ENCODE results near the gene STUM.
"Not testable (repeated sequence)": the region's sequence is repeated elsewhere in the genome, so short reads cannot be mapped to it uniquely, and the experiment has no call there.

Gene STUM

GRCh38 chr1:226628612-226629155 lies 80.1 kb downstream of the STUM start:
- DNase-seq, result no peak

DNA sequence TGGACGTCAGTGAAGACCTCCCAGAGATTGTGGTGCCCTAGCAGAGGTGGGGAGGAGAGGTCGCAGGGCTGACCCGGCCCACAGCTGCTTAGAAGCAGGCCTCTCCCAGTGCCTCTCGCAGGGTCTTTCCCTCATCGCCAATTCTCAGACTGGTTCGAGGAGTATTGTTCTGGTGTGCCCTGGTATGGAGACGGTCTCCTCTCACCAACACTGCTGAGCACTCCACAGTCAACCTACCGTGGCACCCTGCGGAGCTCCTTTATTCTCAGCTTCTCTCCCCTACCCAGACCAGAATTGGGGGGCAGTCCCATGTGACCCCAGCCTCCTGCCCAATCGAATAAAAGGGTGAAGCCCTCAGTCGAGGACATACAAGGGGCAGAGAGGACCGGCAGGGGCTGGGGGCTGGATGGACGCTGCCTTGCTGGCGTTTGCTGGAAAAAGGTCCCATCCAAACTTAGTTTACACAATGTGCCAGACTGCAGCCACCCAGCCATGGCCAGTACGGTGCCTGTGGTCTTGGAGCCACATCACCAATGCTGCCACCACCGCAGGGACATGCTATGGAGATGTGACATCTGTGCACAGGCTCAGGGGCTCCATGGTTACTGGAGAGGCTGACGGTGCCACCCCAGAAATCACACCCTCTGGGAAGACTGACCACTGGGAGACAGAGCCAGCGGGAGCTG lies 80.8 kb downstream of the STUM start:
- no peak for DNase-seq

DNA sequence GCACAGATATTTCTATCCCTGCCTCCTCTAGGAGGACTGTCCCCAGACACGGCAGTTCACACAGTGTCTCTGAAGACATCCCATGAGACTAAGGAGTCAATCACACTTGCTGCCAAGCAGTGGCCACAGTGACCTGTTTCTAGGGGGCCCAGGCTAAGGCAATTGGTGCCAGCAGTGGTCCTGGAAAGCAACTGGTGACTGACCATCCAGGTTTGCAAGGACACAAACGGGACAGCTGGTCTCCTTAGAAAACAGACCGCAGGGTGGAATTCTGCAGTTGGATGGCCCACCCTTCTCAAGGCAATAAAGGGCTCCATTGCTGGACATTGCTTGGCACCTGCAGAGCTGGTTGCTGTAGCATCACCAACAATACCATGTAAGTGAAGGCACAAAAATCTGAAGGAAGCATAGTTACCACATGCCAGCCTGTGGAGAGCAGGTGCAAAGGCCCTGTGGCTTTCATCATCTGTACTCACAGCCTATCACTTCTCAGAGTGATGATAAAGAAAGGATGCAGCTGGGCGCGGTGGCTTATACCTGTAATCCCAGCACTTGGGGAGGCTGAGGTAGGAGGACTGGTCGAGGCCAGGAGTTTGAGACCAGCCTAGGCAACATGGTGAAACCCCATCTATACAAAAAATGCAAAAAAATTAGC lies 81.5 kb downstream of the STUM start:
- DNase-seq, result no peak

- DNase-seq, result no peak
These were observed 82.0 kb downstream of the STUM start for GRCh38 chr1:226630592-226630991.

DNA sequence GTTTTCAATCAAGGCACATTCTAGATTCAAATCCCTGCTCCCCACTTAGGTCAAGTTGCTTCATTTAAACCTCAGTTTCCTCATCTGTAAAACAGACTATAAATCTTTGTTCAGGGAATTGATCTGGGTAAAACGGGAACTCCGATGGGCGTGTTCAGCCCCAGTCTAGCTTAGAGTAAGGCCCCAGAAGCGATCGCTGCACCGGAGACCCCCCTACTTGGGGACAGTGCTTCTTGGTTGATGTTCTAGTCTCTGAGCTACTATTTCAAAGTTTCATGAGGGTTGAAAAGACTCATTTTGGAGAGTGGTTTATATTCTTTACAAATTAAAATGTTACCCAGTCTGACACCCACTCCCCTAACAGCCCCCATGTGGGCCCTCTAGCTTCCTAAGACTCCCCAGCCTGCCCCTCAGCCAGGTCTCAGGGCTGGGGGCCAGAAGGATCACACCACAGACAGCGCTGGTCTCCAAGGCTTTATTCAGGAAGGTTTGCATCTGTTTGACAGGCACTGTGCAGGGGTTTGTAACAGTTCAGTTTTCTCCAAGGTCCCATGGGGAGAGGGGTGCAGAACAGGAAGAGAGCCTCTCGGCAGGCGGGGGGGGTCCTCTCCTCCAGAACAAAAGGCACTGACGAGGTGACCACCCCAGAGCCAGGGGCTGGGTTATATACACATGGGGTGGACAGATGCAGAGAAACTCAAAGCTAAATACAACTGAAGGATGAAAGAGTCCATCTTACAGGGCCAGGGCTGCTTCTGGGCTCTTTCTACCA lies 82.9 kb downstream of the STUM start:
- DNase-seq, result no peak

- DNase-seq, result no peak
These were observed 83.8 kb downstream of the STUM start for GRCh38 chr1:226632169-226632879.

- DNase-seq, result no peak
These were observed 84.4 kb downstream of the STUM start for GRCh38 chr1:226632922-226633351.

DNA sequence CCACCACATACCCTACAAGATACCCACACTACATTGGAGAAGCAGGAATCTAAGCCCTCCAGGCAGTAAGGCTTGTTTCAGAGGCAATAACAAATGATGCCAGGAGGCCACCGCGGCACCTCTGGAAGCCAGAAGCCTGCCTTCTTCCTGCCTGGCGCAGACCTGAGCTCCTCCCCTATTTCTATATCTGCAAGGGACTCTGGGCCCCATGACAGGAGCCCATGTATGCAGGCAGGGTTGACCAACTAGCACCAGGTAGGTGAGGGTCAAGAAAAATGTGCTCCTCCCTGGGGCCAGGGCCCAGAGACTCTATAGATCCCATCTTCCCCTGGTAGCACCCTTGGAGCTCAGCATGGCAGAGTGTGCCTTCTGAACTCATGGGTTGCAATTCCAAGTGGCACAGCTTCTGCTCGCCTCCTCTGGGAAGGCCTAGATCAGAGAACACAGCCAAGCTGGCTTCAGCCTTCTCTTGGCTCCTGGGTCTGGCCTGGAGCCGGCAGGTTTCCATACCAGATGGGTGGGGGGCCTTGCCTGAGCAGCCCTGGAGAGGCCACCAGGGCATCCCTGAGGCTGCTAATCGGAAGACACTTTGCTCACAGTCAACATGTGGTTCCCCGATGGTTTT lies 85.1 kb downstream of the STUM start:
- DNase-seq, result no peak

- DNase-seq, result no peak
These were observed 85.6 kb downstream of the STUM start for GRCh38 chr1:226634166-226634588.

- DNase-seq, result no peak
These were observed 86.2 kb downstream of the STUM start for GRCh38 chr1:226634611-226635246.

DNA sequence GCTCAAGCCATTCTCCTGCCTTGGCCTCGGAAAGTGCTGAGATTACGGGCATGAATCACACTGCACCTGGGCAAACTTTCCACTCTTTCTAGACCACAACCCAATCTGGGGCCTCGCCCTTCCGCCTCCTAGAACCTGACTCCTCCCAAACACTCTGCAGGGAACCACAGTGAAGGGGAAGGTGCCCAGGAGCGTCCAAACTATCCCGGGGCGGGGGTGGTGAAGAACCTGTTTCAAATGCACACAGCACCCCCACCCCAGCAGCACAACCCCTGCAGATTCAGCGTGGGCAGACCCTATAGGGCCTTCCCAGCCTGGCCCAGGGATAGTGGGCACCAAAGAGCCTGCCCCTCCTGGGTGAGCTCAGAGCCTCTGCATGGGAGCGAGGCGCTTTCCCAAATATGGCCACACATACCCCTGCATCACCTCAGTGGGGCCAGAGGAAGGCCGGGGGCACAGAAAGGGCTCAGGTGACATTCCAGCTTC lies 86.9 kb downstream of the STUM start:
- DNase-seq, result no peak

DNA sequence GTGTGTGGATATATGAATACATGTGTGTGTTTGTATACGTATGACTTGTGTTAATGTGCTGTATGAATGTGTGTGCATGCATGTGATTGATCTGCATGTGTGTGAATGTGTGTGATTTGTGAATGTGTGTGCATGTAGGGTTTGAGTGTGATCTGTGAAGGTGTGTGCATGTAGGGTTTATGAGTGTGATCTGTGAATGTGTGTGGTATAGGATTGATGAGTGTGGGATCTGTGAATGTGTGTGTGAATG lies 88.2 kb downstream of the STUM start:
- no peak for DNase-seq

DNA sequence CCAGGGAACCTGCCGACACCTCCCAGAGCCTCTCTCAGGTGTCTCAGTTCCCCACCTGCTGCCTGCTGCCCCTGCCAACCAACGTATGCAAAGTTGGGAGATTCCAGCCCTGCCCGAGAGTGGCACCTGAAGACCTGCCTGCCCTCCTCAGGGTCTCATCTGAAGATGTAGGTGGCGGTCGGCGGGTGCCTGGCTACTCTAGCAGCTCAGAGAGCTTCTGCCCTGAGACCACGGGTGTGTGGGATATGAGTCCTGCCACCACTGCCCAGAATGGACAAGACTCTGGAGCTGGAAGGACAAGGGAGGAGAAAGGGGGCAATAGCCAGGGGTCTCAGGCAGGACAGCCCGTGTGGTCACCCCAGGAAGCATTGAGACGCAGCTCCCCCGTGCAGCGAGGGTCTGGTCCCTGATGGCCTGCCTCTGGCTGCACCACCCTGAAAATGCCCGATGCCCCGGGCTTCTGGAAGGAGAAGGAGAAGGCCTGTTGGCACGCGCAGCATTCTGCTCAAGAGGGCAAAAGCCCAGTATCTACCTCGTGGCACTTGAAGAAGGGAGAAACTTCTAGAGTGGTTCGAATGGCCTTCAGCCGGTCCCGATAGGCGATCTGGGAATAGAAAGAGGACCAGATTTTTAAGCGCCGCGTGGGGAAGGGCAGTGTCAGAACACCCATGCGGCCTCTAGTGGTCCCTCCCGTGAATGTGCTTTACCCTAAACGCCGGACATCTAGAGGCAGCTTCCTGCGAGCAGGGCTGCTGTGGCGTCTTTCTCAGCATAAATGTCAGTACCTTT lies 88.8 kb downstream of the STUM start:
- no peak for DNase-seq

DNA sequence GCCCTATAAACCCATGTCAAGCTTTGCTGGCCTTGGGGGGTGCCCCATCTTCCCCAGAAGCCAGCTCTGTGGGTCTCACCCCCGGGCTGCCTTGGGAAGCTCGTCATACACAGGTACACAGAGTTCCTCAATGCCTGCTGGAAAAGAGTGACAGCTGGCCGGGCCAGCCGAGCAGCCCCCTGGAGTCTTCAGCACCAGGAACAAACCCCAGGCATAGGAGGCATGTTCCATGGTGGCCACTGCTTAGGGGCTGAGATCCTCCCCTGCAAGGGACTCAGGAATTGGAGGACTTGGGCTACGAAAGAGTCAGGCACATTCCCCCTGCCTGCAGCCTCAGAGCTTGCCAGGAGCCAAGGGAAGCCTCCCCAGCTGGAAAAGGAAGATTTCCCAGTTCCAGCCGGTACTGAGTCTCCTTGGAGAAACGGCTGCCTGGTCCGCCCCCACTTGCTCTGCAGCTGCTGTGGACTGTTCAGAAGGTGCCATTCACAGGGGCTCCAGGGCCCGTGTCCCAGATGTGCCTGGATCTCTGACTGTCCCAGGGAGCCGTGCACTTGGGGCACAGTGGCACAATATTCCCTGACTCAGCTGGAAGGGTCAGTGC lies 89.5 kb downstream of the STUM start:
- no peak for DNase-seq

DNA sequence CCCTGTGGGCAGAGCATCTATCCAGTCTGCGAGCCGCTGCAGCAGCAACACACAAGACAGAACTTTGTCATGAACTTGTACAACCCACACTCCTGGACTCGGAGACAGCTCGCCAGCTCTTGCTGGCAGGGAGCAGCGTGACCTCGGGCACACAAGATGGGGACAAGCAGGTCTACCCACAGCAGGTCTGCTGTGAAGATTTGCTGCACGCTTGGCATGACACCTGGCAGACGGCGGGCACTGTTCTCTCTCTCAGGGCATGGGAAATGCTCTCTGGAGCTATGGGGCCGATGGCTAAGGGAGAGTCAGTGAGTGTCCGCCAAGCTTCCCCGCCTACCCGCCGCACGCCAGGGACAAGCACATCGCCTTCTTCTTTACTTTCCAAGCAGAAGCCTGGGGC lies 90.0 kb downstream of the STUM start:
- no peak for DNase-seq

DNA sequence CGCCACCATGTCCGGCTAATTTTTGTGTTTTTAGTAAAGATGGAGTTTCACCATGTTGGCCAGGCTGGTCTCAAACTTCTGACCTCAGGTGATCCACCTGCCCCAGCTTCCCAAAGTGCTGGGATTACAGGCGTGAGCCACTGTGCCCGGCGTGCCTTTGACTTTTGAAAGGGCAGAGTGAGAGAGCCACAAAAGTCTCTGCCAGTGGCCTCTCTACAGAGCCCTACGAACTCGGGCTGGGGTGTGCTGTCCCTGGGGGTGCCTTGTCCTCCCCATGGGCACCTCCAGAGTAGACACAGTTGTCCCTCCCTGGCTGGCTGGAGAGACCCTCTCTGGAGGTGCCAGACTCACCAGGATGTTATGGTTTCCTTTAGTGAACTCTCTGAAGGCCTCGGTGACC lies 90.6 kb downstream of the STUM start:
- not testable (repeated sequence) for DNase-seq

GRCh38 chr1:226639631-226640061 lies 91.1 kb downstream of the STUM start:
- DNase-seq, result no peak

DNA sequence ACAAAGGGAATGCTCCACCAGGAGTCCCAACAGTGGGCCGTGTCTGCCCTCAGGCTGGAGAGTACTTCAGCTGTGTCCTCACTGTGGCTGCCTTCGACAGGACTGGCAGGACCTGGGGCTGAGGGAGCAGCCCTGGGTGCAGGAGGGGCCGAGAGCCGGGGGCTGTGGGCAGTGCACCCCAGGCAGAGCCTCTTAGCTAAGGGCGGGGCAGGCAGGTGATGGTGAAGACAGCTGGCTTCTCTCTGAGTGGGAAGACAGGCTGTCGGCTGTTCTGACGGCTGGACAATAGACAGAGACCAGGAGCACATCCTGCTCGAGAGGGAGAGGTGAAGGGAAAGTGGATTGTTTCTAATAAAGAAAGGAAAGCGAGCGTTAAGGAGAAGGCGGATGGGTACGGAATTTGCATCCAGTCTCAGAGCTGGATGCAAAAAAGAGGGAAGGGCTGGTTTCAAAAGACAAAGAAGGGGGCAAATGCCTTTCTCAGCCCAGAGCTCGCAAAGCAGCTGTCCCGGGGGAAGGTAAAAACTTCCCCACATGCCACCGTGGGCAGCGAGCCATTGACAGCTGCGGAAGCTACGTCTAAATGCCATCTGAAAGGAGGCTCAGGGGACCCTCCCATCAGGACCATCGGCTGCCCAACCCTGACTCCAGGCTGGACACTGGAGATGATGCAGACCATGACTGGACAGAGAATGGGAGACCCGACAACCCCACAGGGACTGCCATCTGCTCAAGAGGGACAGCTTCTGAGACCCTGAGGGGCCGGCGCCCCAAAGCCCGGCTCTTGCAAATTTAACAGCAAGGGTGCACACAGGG lies 92.0 kb downstream of the STUM start:
- no peak for DNase-seq

DNA sequence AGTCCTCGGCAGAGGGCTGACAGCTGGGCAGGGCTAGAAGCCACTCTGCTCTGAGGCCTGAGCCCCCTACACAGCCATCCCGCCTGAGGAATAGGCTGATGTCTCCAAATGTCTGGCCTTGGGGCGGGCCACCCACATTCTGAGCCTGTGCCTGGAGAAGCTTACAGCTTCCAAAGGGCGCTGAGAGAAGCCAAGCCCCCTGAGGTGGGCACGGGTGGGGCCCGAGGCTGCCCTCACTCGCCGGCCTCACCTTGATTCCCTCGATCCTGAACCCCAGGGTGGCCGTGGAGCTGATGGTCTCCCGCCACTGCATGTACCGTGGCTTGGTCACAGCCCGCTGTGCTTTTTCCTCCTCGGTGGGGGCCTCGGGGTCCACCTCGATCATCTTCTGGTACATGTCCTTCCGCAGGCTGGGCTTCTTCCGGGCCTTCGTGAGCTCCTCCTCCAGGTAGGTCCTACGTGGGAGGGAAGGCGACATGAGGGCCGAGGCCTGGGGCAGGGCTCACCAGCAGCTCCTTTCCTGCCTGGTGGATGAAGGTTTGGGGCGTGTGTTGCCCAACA lies 93.2 kb downstream of the STUM start:
- no peak for DNase-seq

- no peak for DNase-seq
These were observed 93.9 kb downstream of the STUM start for GRCh38 chr1:226642421-226642820.

All from NCI-H226 (cell line).